GM21360 (cell line): ENCODE measurements around the gene DAAM1.

Source experiments
- ATAC-seq: cut with Tn5 transposase; IDR thresholded peaks from one replicate; pipeline ENCODE4 v1.9.1; 2021; ENCODE audit warnings: mild to moderate bottlenecking, moderate library complexity; ENCODE audit not compliant: unreplicated experiment

The DAAM1 gene

DNA sequence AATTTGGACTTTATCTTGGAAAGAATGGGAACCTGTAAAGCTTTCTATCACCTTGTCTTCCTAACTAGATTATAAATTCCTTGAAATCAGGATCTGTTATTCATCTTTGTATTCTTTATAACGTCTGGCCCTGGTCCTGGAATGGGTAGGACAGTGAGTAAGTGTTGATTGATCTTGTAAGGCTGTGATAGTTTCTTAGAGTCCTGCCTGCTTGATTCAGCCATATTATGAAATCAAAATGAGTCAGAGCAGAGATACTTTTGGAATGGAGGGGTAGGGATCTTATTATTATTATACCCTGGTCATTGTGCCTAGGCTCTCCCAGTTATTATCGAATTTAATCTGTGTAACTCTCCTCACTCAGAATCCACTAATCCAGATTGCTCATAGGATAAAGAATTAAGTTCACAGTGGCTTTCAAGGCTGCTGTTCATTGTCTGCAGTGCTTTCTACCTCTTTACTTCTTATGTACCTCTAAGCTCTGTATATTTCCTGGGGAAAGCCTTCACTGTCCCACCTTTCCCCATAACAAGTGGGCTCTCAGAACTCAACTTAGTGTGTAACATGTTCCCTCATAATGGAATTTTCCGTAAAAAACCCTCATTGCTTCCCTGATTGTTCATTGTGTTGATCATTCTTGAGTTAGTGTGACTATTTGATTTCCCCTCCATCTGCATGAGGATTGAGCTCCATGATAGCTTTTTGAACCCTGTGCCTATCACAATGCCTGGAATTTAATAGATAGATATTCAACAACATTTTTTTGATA, 93.3 kb downstream of the DAAM1 start:
- ATAC-seq: no peak

DNA sequence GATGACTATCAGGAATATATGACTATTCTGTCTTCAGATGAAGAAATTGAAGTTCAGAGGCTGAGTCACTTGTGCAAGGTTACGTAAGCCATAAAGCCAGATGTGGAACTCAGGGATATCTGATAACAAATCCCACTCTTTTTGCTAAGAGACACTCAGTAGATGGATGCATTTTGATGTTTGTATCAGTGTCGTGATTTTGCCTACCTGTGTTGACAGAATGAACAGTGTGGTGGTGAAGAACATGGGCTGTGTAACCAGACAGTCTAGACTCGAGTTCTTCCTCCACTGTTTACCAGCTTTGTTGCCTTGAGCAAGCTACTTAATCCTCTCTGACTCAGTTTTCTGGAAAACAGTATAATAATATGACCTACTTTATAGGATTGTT, 93.9 kb downstream of the DAAM1 start:
- no peak for ATAC-seq

DNA sequence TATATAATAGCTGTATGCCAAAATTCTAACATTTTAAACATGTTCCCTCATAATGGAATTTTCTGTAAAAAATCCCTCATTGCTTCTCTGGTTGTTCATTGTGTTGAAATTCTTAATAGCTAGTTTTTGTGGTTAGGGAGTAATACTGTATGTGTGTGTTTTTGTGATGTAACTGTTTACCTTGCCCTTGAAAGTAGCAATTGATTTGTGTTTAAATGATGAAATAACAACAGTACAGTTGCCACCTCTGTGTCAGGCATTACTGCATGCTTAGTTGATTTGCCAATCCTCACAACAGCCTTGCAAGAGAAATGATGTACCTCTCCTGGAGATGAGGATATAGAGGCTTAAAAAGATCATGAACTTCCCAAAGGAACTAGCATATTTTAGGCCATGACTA, 94.9 kb downstream of the DAAM1 start:
- ATAC-seq: no peak

DNA sequence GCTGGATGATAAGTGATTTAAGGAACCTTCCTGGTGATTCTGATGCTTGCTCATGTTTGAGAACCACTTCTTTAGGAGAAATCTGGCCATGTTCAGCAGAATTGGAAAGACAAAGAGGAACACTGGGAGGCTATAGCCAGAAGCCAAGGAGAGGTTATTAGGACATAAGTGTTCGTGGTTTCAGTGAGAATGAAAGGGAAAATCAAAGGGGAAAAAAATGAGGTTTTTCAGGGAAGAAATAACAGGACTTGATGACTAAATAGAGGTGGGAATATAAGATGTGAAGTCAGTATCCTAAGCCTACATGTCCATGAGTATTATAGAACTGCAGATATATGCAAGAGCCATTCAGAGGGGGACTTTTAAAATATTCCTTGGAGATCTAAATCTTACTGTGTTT, 95.6 kb downstream of the DAAM1 start:
- ATAC-seq: no peak

DNA sequence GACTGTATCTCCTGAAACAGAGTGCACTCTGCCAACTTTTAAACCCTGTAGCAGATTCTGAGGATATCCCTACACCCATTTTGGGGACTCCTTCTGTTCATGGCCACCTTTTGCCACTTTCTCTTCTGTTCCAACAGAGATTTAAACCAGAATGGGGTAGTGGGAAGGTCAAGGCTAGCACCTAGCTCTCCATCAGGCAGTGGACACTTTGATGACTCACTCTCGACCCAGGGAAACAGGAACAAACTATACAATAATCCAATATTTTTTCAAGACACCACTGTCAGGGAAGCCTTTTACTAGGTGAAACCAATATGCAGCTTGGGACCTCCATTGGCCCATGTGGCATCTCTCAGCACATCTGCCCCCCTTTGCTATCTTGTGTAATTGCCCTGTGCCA, 103.6 kb downstream of the DAAM1 start:
- no peak for ATAC-seq

DNA sequence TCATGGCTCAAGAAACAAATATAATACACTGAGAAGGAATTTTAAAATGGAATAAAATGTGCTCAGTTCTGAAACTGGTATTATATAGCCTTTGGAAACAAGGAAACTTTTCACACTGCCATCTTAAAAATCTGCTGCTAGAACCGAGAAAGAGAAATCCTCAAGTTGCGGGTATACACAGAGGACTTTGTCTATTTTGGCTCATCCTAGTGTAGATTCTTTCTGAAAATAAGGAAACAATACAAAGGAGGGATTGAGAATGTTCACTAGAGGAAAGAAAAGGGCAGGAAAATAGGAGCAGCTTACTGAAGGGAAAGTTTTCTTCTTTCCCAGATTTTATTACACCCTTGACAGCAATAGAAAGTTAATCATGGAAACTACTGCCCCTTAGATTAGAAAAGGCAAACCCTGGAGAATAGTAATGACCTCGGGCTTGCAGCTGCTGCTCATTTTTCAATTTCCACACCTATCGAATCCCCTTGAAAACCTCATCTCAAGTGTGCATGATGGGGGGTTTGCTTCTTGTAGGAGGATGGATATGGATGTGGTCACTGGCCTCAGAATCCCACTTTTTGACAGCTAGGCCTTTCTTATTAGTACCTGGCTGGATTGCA, 104.6 kb downstream of the DAAM1 start:
- no peak for ATAC-seq

DNA sequence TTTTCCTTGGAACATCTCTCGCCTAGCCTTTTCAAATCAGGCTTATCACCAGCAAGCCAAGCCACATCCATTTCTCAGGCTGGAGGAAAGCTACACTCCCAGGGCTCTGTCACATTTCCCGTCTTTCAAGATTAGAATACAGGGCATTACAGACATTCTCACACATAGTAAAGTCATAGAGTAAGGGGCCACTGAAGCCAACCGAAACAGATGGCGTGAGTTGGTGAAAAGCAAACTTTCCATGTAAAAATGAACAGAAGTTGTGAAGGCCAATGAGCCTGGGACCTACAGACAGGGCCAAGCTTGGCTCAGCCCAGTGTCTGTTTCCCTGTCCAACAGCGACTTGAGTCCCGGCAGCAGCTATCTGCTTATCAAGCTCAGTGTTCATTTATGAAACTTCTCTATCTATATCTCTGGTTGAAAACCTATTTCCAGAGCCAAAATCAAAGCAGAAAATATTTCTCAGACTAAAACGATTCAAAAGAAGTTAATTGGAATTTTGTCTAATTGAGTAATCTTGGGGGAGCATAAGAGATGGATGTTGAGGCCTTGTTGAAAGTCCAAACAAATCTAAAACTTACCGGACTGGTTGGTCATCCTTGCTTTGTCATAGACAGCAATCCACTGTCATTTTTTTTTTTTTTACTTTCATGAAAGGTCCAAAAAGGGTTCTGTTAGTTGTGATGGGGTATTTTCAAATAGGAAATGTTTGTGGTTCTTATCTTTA, 105.6 kb downstream of the DAAM1 start:
- ATAC-seq: no peak

DNA sequence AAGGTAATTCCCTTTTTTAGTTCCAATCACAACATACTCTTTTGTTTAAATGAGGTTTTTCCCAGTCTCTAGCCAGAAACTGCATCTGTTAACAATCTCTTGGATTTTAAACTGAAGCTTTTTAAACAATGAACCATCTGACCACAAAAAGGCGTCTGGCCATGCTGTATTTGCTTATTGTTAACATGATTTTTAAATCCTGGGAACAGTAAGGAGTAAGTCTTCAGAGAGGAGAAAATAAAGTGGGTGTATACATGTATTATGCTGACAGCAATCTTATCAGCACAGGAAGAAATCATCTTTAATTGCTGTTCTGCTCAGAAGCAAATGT, 106.2 kb downstream of the DAAM1 start:
- ATAC-seq: no peak

DNA sequence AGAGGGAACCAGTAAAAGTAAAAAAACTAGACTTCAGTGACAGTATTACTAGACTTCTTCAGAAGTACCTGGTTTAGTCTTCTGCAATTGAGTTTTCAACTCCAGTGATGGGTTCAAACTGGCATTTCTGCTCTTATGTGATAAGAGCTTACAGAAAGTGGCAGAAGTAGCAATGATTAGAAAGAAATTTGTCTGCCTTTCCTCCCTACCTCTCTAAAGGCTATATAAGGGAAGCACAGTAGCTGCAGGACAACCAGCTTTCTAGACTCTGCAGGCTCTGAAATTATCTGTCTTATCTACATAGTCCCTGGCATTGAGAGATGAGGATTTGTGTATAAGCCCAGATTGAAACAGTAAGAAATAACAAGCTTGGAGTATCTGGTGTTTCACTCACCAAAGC, 107.5 kb downstream of the DAAM1 start:
- ATAC-seq: no peak

DNA sequence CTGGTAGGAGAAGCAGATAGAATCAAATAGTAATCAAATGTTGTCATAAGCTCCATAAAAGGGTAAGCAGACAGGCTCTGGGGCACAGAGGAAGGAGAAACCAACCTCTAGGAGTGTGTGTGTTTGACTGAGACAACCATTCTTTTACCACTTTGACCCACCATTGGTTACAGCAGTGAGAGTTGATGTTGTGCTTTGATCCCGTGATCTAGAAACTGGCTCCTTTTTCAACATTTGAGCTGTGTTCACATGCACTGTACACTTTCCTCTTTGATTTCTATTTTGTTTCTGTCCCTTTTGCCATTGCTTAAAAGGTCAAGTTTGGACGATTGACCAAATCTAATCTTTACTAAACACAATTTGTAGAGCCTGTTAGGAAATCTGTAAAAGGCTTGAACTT, 108.0 kb downstream of the DAAM1 start:
- ATAC-seq: no peak

DNA sequence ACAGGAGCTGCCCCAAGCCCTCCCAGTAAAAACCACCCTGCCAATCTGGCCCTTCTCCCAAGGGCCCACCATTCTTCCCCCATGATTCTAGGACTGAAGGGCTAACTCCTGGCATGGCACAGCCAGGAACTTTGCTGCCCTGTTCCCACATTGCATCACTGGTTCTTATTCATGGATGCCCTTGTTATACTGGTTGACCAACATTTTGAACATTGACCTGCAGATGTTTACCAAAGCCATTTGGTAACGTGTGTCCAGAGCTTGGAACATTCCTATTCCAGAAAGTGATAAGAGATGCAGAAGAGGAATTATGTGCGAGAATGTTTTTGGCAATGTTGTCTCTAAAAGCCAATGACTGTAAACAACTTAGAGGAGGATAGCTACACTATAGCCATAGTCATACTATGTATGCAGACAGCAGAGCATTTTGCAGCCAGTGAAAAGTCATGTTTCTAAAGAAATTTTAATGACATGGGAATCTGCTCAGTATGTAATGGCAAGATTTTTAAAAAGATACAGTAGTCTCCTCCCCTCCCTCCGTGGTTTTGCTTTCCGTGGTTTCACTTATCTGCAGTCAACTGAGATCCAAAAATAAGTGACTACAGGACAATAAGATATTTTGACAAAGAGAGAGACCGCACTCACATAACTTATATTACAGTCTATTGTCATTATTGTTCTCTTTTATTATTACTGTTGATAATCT, 108.8 kb downstream of the DAAM1 start:
- ATAC-seq: no peak

DNA sequence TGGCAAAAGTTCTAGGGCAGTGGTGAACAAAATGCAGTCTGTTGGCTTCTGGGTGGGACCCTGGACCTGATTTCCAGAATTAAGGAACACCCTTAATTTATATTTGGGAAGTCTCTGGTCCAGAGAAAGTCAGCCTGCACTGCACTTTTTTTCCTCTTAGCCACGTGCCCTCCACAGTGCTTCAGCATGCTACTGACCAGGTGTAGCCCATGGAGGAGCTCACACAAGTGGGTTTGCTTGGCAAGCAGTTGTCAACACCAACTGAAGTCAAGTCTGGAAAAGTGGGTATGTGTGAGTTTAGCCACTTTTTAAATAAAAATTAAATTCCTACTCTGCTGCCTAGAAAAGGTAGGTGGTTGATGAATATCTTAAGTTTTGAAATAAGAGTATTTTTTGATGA, 111.3 kb downstream of the DAAM1 start:
- no peak for ATAC-seq

DNA sequence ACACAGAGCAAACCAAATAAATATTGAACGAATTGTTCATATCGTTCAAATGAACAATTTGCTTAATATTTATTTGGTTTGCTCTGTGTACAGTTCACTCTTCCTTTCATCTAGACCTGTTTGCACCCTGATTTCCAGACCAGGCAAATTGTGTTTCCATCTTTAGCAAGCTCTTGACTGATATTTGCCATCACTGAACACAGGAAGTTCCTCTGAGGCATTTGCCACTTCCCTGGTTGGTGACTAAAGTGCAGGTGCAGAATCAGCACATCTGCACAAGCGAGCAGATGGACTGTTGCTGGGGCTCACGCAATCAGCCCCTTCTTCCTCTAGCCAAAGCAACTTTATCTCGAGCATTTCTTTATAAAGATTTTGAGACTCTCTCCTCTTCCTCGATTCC, 112.9 kb downstream of the DAAM1 start:
- no peak for ATAC-seq

DNA sequence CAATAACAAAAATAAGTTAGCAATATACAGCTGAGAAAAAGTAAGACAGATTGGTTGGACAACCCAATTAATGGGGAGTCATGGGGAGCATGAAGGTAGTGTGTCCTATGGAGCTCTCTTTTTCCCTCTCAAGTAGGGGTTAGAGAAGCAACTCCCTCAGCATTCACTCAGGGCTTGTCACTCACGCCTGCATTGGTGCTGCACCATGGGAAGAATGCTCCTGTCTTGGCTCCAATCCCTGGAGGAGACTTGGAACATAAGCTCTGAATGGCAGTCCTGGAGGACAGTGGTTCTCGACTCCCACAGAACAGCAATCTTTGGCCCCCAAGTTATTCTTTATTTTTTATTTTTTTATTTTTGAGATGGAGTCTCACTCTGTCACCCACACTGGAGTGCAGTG, 113.8 kb downstream of the DAAM1 start:
- no peak for ATAC-seq

DNA sequence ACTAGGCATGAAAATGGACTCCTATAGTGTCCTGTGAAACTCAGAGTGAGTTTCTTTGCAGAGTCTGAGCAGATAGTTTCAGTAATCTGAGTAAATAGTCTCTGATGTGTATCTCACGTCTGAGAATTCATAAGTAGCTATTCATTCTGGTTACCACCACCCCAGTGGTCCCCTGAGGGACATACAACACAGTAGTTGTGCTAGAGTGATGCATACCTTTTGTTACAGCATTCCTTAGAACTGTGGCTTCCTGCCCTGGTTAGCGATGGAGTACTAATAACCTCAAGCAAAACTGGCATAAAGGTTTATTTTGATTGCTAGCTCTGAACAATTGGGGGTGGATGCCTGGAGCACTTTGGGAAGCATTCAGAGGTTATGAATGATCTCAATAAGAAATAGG, 114.7 kb downstream of the DAAM1 start:
- ATAC-seq: no peak

DNA sequence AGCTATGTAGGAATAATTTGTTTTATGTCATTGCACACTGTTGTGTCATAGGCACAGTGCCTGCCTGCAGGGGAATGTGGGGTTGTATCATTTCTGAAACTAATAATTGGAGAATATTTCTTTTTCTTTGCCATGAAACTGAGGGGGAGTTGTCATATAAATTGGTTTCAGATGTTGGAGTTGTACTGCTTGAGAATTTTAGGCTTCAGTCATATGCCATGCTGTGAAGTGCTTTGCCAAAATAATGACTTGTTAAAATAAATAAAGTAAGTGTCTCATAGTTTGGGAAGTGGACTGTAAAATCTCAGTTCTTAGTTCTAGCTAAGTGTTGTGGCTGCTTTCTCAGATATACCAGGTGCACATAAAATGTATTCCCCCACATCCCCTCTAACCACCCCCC, 116.8 kb downstream of the DAAM1 start:
- no peak for ATAC-seq

DNA sequence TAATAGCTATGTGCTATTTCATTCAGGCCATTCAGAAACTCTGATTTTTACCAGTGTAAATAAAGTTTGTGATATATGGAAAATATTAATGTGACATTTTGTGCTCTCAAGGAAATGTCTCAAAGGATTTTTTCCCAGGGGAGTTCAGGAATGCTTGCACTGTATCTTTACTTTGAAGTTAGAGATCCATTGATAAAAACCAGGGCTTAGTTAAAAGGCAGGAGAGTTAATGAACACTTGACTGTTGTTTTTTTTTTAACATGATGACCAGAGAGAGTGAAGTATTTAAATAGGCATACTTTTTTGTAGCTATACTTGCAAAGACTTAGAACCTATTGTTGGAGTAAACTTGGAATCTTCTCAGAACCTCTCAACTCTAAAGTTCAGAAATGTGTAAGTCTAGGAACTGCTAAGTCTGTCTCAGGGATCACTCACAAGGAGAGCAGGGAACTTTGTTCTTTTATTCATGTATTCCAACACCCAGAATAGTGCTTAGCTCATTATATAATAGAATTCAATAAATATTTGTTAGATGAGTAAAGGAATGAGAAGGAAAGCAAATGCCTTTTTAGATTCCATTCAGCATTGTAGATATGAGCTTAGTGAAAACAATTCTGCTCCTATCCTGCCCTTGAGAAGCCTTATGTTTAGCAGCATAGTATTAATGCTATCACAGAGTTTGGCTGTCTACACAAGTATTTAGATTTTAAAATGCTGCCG, 117.5 kb downstream of the DAAM1 start:
- ATAC-seq: no peak

DNA sequence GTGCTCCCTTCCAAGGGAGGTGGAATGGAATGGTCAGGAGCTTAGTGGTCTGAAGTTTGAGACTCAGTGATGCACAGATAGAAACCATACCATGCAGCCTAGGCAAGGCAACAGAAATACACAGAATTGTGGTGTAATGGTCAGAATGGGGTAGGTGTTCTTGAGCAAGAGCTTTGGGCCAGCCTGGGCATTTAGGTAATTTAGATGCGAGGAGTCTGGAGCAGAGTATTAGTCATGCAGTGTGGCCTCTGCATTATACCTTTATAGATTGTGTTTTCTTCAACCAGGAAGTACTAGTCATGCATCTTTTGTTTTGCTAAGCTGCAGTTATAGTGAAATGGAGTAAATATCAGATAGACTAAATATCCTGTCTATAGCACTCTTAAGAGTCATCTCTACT, 118.3 kb downstream of the DAAM1 start:
- ATAC-seq: no peak

DNA sequence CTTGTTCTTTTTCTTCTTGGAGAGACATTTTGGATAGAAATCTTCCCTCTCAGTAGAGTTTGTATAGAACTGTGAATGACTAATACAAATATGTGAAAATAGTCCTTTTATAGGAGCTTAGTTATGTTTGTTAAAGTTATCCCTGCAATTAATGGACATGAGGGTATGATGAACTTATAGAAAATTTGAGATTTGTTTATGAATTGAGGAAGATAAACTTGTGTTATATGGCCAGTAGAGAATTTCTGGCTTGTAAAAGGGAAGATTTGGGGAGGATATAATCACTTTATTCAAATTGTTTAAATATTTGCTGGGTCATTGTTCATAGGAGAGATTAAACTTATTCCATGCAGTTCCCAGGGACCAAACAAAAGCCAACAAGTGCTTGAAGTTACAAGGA, 119.6 kb downstream of the DAAM1 start:
- ATAC-seq: no peak

DNA sequence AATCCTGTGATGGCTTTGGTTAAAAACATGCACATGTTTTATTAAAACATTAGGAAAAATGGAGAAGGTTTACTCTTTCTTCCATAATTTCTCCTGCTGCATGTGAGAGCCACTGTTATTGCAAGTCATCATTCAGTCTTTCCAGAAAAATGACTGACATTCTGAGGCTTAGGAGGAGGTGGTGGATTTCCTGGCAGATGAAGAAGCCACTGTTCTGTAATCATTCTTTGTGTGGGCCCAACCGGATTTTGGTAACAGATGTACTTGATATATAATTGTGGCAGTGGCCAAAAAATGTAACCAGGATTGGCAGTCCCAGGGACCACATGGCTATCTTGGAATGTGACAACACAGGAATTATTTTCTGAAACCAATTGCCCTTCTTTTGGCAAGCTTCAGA, 120.2 kb downstream of the DAAM1 start:
- no peak for ATAC-seq

DNA sequence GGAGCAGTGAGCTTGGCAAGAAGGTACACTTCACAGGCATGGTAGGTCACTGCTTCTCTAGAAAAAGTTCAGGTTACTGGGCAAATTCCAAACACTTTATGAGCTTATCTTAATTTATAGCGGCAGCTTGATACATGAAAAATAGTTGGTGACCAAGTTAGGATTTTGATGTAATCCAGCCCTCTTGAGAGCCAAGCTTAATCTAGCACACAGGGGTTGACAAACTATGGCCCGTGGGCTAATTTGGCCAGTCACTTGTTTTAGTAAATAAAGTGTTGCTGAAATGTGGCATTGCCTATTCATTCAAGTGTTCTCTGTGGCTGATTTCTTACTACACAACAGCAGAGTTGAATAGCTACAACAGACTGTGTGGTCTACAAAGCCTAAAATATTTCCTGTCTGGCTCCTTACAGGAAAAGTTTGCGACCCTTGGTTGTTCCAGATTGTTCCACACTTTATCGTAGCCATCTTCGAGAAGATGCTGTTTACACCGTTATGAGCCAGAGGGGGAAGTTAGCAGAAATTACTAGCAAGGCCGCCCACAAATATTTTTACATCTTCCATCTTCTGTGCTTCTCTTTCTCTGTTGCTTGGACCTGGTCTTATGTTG, 120.9 kb downstream of the DAAM1 start:
- no peak for ATAC-seq
